ENCODE measurements around the gene INPP5A. TPM values are rescaled to one million over a fixed set of nuclear protein-coding genes. Genes with fewer than 3 reads are reported as not detected.

Gene INPP5A
- total RNA-seq, 1 experiment from 2014 or later: 22.6 TPM

DNA sequence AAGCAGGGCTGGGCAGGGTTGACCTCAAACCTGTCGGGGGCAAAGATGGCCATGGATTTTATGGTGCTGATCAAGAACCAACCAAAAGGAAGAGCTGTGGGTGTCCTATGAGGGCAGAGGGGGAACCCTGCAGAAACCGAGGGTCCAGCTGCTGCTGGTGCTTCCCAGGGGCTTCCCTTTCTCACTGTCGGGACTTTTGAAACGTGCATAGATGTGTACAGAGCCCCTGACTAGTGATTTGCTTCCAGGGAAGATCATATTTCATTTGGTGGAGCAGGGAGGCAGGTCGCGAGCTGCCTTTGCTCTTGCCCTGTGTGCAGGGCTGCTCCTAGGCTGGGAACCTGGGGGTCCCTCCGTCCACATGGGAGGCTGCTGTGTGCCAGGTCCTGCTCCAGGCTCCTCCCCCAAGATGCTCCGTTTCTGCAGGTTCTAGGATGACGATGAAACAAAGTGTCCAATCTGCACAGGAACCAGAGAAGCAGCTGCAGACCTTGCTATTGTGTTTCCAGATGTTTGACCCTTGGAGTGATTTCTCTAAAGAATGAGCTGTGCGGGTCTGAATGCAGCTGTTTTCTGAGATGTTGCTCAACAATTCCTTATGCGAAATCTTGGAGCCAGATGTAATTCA is 9.4 kb upstream of the INPP5A start:
- Histone ChIP-seq H3K36me3 (ENCODE audit: low read depth, low read length) (no peaks in the 10 kb centered on the region), H3K79me2 (ENCODE audit: low read length) (no peaks in the 10 kb centered on the region), H3K9me2 (replicated peaks; ENCODE audit: low read length) (no peaks in the 10 kb centered on the region), H3K9me3 (ENCODE audit: low read length) (no peaks in the 10 kb centered on the region), H3K27ac (ENCODE audit: low read length) (no peak overlapping the region), H3K27me3 (ENCODE audit: low read length) (no peaks in the 10 kb centered on the region), H3K4me3 (ENCODE audit: low read length) (no peak overlapping the region), H3K4me2 (ENCODE audit: low read length) (no peak overlapping the region), H3K9ac (ENCODE audit: low read length) (no peak overlapping the region), H3F3A (ENCODE audit: low read length, unreplicated experiment) (no peaks in the 10 kb centered on the region), H2AFZ (ENCODE audit: low read length) (no peak overlapping the region), H3K4me1 (ENCODE audit: insufficient read depth, low read length) (peaks cover 15% of the 10 kb centered on the region), H4K20me1 (ENCODE audit: low read length) (no peaks in the 10 kb centered on the region)
- TF ChIP-seq EZH2phosphoT487 (IDR thresholded peaks at IDR 0.05; ENCODE audit: borderline replicate concordance, low read length): no peak
- TF ChIP-seq CTCF (conservative IDR thresholded peaks at IDR 0.05; ENCODE audit: low read depth, low read length): no peak
- TF ChIP-seq EZH2 (IDR thresholded peaks at IDR 0.05; ENCODE audit: low read length, unreplicated experiment): no peak
- CTCF ChIA-PET: no interaction called here
- intact Hi-C loops (cut with micrococcal nuclease): no loop called here
- ATAC-seq: no peak
- POLR2A ChIA-PET (ENCODE audit: unreplicated experiment): no interaction called here
- DNase-seq: no peak
- BruUV-seq (replicated peaks): no TSS peak

DNA sequence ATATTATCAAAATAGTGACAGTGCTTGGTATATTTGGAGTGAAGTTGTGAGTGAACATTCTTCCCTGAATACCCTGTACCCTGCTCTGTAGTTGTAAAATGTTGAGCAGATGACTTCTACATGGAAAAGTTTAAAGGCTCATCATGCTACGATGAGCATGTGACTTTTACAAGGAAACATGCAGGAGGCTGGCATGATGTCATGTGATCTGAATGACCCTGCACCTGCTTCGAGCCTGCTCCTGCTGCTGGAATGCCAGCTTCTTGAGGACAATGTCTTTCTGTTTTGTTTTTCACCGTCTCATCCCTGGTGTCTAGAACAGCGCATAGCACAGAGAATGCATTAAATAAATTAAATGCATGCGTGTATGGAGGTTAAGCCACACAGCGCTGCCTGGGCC is 5.4 kb upstream of the INPP5A start:
- H4K20me1 ChIP-seq (ENCODE audit: low read length): no peaks in the 10 kb centered on the region
- H3K4me2 ChIP-seq (ENCODE audit: low read length): peak overlapping the region; percentile 30
- H2AFZ ChIP-seq (ENCODE audit: low read length): no peak overlapping the region
- ATAC-seq (no peak), DNase-seq (no peak)
- intact Hi-C loops (cut with micrococcal nuclease): no loop called here
- H3F3A ChIP-seq (ENCODE audit: low read length, unreplicated experiment): no peaks in the 10 kb centered on the region
- H3K9ac ChIP-seq (ENCODE audit: low read length): no peak overlapping the region; the same call in 1 of the 2 replicates
- H3K4me3 ChIP-seq (ENCODE audit: low read length): no peak overlapping the region
- no peaks in the 10 kb centered on the region for H3K27me3 ChIP-seq (ENCODE audit: low read length)
- peak overlapping the region; percentile 67 for H3K27ac ChIP-seq (ENCODE audit: low read length)
- no peaks in the 10 kb centered on the region for H3K9me3 ChIP-seq (ENCODE audit: low read length)
- no peaks in the 10 kb centered on the region for H3K36me3 ChIP-seq (ENCODE audit: low read depth, low read length)
- no TSS peak for BruUV-seq (replicated peaks)
- H3K79me2 ChIP-seq (ENCODE audit: low read length): peaks cover 25% of the 10 kb centered on the region
- H3K4me1 ChIP-seq (ENCODE audit: insufficient read depth, low read length): peaks cover 48% of the 10 kb centered on the region
- TF ChIP-seq EZH2phosphoT487 (IDR thresholded peaks at IDR 0.05; ENCODE audit: borderline replicate concordance, low read length) (no peak), CTCF (conservative IDR thresholded peaks at IDR 0.05; ENCODE audit: low read depth, low read length) (no peak), EZH2 (IDR thresholded peaks at IDR 0.05; ENCODE audit: low read length, unreplicated experiment) (no peak)
- ChIA-PET CTCF (no interaction called here), POLR2A (ENCODE audit: unreplicated experiment) (no interaction called here)
- H3K9me2 ChIP-seq (replicated peaks; ENCODE audit: low read length): no peaks in the 10 kb centered on the region

Data from PC-3 (cell line).